ENCODE measurements around the gene HS3ST4. TPM values are rescaled to one million over a fixed set of nuclear protein-coding genes. Genes with fewer than 3 reads are reported as not detected.

Gene HS3ST4
- total RNA-seq, 1 donor from 2014 or later: 1.1 TPM

DNA sequence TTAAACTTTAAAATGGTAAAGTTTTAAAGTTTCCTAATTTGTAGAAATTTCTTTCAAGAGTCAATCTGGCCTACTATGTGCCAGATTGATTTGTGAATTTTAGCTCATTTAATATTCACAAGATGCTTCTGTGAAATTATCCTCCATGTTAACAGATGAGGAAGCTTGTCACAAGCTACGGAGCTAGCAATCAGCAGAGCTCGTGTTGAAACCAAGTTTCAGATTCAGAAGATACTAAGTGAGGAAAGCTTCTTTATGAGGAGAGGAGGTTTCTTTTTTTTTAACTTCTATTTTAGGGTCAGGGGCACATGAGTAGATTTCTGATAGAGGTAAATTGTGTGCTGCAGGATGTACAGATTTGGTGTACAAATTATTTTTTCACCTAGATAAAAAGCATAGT is 135.9 kb downstream of the HS3ST4 start:
- no peak overlapping the region for H3K27ac Mint-ChIP-seq (ENCODE audit: unreplicated experiment)
- H3K9me3 Mint-ChIP-seq (ENCODE audit: unreplicated experiment): no peaks in the 10 kb centered on the region
- no peaks in the 10 kb centered on the region for H3K4me1 Mint-ChIP-seq (ENCODE audit: low read depth, unreplicated experiment)
- TF ChIP-seq, protein P1, sequence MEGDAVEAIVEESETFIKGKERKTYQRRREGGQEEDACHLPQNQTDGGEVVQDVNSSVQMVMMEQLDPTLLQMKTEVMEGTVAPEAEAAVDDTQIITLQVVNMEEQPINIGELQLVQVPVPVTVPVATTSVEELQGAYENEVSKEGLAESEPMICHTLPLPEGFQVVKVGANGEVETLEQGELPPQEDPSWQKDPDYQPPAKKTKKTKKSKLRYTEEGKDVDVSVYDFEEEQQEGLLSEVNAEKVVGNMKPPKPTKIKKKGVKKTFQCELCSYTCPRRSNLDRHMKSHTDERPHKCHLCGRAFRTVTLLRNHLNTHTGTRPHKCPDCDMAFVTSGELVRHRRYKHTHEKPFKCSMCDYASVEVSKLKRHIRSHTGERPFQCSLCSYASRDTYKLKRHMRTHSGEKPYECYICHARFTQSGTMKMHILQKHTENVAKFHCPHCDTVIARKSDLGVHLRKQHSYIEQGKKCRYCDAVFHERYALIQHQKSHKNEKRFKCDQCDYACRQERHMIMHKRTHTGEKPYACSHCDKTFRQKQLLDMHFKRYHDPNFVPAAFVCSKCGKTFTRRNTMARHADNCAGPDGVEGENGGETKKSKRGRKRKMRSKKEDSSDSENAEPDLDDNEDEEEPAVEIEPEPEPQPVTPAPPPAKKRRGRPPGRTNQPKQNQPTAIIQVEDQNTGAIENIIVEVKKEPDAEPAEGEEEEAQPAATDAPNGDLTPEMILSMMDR (IDR thresholded peaks at IDR 0.05; ENCODE audit: partially characterized antibody, unreplicated experiment): no peak
- peaks cover 2% of the 10 kb centered on the region for H3K27me3 Mint-ChIP-seq (ENCODE audit: unreplicated experiment)
- DNase-seq: no peak
- no peak overlapping the region for H3K4me3 Mint-ChIP-seq (ENCODE audit: unreplicated experiment)
- peaks cover 11% of the 10 kb centered on the region for H3K36me3 Mint-ChIP-seq (ENCODE audit: unreplicated experiment)

- TF ChIP-seq, protein P1 (IDR thresholded peaks at IDR 0.05; ENCODE audit: partially characterized antibody, unreplicated experiment): no peak
Observed at GRCh38 chr16:25828510-25828909, 136.8 kb downstream of the HS3ST4 start.

DNA sequence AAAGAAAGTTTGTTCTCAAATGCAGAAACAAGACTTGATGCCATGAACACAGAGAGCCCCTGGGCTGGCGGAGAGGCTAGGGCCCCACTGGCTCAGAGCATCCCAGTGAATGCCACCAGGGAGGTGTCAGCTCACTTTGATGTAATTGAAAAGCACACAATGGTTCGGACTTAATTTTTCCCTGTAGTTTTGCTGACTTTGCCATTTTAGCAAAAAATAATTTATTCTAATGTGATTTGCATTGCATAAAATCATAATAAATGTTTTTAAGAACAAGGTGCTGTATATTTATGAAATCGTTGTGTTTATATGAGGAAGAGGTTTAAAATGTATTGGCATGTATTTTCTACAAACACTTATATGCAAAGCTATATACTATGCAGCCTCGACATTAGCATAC is 140.5 kb downstream of the HS3ST4 start:
- Mint-ChIP-seq H3K4me3 (ENCODE audit: unreplicated experiment) (no peak overlapping the region), H3K27ac (ENCODE audit: unreplicated experiment) (no peak overlapping the region), H3K36me3 (ENCODE audit: unreplicated experiment) (peaks cover 5% of the 10 kb centered on the region), H3K27me3 (ENCODE audit: unreplicated experiment) (no peaks in the 10 kb centered on the region), H3K4me1 (ENCODE audit: low read depth, unreplicated experiment) (peaks cover 3% of the 10 kb centered on the region), H3K9me3 (ENCODE audit: unreplicated experiment) (no peaks in the 10 kb centered on the region)
- TF ChIP-seq, protein P1 (IDR thresholded peaks at IDR 0.05; ENCODE audit: partially characterized antibody, unreplicated experiment): no peak
- DNase-seq: no peak

More at GRCh38 chr16:25828510-25828909, 136.8 kb downstream of the HS3ST4 start:
- Mint-ChIP-seq H3K27me3 (ENCODE audit: unreplicated experiment) (peaks cover 2% of the 10 kb centered on the region), H3K9me3 (ENCODE audit: unreplicated experiment) (no peaks in the 10 kb centered on the region), H3K4me3 (ENCODE audit: unreplicated experiment) (no peak overlapping the region), H3K27ac (ENCODE audit: unreplicated experiment) (no peak overlapping the region), H3K36me3 (ENCODE audit: unreplicated experiment) (peaks cover 11% of the 10 kb centered on the region), H3K4me1 (ENCODE audit: low read depth, unreplicated experiment) (no peaks in the 10 kb centered on the region)
- no peak for DNase-seq

DNA sequence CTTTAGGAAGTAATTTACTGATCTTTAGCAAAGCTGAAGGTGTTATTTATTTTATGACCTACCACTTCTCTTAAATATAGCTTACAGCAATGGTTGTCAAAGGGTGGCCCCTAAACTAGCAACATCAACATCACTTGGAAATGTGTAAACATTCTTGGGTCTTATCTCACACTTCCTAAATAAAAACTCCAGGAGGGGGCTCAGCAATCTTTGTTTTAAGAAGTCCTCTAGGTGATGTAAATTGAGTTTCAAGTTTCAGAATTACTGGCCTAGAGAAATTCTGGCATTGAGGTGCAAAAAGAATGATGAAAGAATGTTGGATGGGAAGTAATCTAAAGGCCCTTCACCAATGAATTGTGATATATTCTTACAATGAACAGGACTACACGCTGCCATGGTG is 142.3 kb downstream of the HS3ST4 start:
- no peak overlapping the region for H3K4me3 Mint-ChIP-seq (ENCODE audit: unreplicated experiment)
- peaks cover under 1% of the 10 kb centered on the region for H3K36me3 Mint-ChIP-seq (ENCODE audit: unreplicated experiment)
- peaks cover 3% of the 10 kb centered on the region for H3K4me1 Mint-ChIP-seq (ENCODE audit: low read depth, unreplicated experiment)
- no peak overlapping the region for H3K27ac Mint-ChIP-seq (ENCODE audit: unreplicated experiment)
- DNase-seq: no peak
- H3K27me3 Mint-ChIP-seq (ENCODE audit: unreplicated experiment): no peaks in the 10 kb centered on the region
- H3K9me3 Mint-ChIP-seq (ENCODE audit: unreplicated experiment): no peaks in the 10 kb centered on the region
- TF ChIP-seq, protein P1 (IDR thresholded peaks at IDR 0.05; ENCODE audit: partially characterized antibody, unreplicated experiment): no peak

DNA sequence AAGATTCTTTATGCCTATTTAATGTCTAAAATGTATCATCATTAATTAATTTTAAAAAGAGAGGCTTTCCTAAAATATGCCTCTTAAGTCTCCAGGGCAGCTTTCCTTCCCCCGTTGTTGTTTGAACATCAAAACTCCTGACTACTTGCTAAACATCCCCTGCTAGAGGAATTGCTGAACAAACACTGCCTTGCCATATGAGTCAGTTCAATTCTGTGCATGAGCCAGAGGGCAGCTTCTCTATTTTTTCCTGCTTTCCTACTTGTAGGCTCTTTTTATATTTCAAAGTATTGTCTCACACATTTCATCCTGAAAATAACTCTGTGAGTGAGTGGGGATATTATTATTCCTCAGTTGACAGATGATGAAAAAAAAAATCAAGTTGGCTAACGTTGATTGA is 143.4 kb downstream of the HS3ST4 start:
- H3K36me3 Mint-ChIP-seq (ENCODE audit: unreplicated experiment): no peaks in the 10 kb centered on the region
- H3K4me3 Mint-ChIP-seq (ENCODE audit: unreplicated experiment): no peak overlapping the region
- TF ChIP-seq, protein P1 (IDR thresholded peaks at IDR 0.05; ENCODE audit: partially characterized antibody, unreplicated experiment): no peak
- peaks cover 3% of the 10 kb centered on the region for H3K4me1 Mint-ChIP-seq (ENCODE audit: low read depth, unreplicated experiment)
- no peaks in the 10 kb centered on the region for H3K9me3 Mint-ChIP-seq (ENCODE audit: unreplicated experiment)
- H3K27me3 Mint-ChIP-seq (ENCODE audit: unreplicated experiment): no peaks in the 10 kb centered on the region
- no peak overlapping the region for H3K27ac Mint-ChIP-seq (ENCODE audit: unreplicated experiment)
- DNase-seq: no peak

Measured in glutamatergic neuron (in vitro differentiated cells).